ENCODE data around the gene MRPL36.
"Not testable (repeated sequence)": the region's sequence is repeated elsewhere in the genome, so short reads cannot be mapped to it uniquely, and the experiment has no call there.

The MRPL36 gene

GRCh38 chr5:1799602-1800471, at the start of gene MRPL36:
Gene MRPL36, minus strand, starts transcription at chr5:1799837. Its CDS starts 902 bp downstream, at chr5:1798935.
- in situ Hi-C loops (cut with MboI; ENCODE audit: low sequenced_read_pairs) = no loop called here

- in situ Hi-C loops (cut with MboI; ENCODE audit: low sequenced_read_pairs) = no loop called here
Observed at GRCh38 chr5:1847611-1848010, 48.0 kb upstream of the MRPL36 start.

DNA sequence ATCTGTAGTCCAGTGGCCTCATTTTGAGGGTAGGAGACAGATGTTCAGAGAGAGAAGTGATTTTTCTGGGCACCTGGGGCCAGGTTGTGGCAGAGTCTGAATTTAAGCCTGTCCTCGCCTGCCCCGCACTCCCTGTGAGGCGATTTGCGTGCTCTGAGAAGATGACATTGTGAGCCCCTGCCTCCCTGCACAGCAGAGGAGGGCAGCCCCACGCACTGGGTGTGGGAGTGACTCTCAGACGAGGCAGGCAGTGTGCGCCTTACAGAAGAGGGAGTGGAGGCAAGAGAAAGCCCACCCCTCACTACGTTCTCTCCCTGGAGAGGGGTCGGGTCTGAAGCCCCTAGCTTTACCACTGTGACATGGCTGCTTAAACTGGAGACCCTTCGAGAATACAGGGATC, 47.4 kb upstream of the MRPL36 start:
- in situ Hi-C loops (cut with MboI; ENCODE audit: low sequenced_read_pairs) = no loop called here

GRCh38 chr5:1846583-1846982, 46.9 kb upstream of the MRPL36 start:
- in situ Hi-C loops (cut with MboI; ENCODE audit: low sequenced_read_pairs) = no loop called here

DNA sequence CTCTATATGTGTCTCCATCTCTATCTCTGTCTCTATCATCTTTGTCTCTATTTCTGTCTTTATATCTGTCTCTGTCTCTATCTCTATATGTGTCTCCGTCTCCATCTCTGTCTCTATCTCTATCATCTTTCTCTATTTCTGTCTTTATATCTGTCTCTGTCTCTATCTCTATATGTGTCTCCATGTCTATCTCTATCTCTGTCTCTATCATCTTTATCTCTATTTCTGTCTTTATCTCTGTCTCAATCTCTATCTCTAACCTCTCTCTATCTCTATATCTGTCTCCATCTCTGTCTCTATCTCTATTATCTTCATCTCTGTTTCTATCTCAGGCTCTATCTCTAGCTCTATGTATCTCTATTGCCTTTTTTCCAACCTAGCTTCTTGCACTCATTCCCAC, 46.1 kb upstream of the MRPL36 start:
- in situ Hi-C loops (cut with MboI; ENCODE audit: low sequenced_read_pairs) = no loop called here

GRCh38 chr5:1844708-1845436, 45.2 kb upstream of the MRPL36 start:
- in situ Hi-C loops (cut with MboI; ENCODE audit: low sequenced_read_pairs) = no loop called here

GRCh38 chr5:1843761-1844160, 44.1 kb upstream of the MRPL36 start:
- in situ Hi-C loops (cut with MboI; ENCODE audit: low sequenced_read_pairs) = not testable (repeated sequence)

- in situ Hi-C loops (cut with MboI; ENCODE audit: low sequenced_read_pairs) = no loop called here
Observed at GRCh38 chr5:1842004-1842819, 42.6 kb upstream of the MRPL36 start.

GRCh38 chr5:1840741-1841521, 41.3 kb upstream of the MRPL36 start:
- in situ Hi-C loops (cut with MboI; ENCODE audit: low sequenced_read_pairs) = no loop called here

- in situ Hi-C loops (cut with MboI; ENCODE audit: low sequenced_read_pairs) = no loop called here
Observed at GRCh38 chr5:1840071-1840547, 40.5 kb upstream of the MRPL36 start.

GRCh38 chr5:1838013-1838412, 38.4 kb upstream of the MRPL36 start:
- in situ Hi-C loops (cut with MboI; ENCODE audit: low sequenced_read_pairs) = no loop called here

GRCh38 chr5:1836891-1837880, 37.5 kb upstream of the MRPL36 start:
- in situ Hi-C loops (cut with MboI; ENCODE audit: low sequenced_read_pairs) = no loop called here

DNA sequence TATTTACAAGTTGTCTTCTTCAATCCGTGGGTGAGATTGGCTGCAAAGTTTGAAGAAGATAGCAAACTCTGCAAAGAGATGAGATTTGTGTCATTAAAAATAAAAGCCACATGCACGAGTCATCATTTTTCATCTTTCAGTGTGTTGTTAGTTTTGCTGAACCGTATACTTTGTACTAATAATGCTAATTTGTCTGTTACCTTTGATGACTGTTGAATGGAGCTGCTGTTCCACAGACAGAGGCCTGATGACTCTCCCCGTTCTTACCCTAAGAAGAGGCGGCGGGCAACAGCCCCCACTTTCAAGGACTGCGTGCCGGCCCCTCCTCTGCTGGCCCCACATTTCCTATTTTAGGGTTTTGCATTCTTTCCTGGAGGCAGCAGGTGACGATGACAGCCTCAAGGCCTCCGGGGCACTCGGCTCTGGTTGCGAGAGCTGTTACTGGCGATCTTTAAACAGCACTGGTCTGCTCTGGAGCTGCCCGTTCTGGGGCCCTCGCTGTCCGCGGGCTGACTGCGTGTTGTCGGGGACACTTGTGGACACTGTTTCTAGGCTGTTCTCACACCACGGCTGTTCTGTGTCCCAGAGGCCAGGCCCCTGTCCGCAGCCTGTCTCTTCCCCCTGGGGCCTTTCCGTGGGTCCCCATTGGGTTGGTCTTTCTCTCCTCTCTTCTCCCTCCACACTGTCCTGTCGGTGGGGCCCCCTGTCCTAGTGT, 36.7 kb upstream of the MRPL36 start:
- in situ Hi-C loops (cut with MboI; ENCODE audit: low sequenced_read_pairs) = no loop called here

GRCh38 chr5:1835431-1835830, 35.8 kb upstream of the MRPL36 start:
- in situ Hi-C loops (cut with MboI; ENCODE audit: low sequenced_read_pairs) = no loop called here

GRCh38 chr5:1834721-1835429, 35.2 kb upstream of the MRPL36 start:
- in situ Hi-C loops (cut with MboI; ENCODE audit: low sequenced_read_pairs) = no loop called here

DNA sequence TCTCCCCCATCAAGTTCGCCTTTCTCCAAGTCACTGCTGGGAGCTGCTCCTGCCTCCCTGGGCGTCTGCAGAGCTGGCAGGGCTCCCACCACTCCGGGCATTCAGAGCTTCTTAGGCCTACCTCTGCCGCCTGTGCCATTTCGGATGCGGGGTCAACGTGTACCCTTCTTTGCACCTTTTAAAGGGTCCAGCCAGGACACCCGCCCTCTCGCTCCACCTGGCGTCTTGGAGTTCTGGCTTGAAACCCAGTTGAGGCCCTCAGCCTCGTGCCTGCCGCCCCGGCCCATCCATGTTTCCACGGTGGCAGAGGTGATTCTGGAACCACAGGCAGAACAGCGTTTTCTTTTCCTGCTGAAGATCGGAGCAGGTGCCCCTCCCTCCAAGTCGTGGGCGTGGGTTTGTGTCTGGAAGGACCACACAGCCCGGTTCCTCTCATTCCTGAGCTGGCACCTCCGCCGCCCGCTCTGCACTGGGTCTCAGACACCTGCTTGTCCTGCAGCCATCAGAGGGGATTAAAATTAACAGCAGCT, 34.5 kb upstream of the MRPL36 start:
- in situ Hi-C loops (cut with MboI; ENCODE audit: low sequenced_read_pairs) = no loop called here

- in situ Hi-C loops (cut with MboI; ENCODE audit: low sequenced_read_pairs) = no loop called here
Observed at GRCh38 chr5:1833264-1834021, 33.8 kb upstream of the MRPL36 start.
